OCI-LY1 (cell line): Measurements from ENCODE around the gene TTLL10.

Source experiments
- H2AFZ ChIP-seq: fragments of 200-600 bp; sonication (generic), shearing (Covaris generic); 2 replicates; pipeline ENCODE4 v1.6.0; 2014; ENCODE audit warnings: antibody characterized with exemption, mild to moderate bottlenecking, low read length
- H3F3A ChIP-seq: fragments of 200-600 bp; sonication (generic), shearing (Covaris generic); 2 replicates; pipeline ENCODE4 v1.6.0; 2014; ENCODE audit warnings: mild to moderate bottlenecking, antibody characterized with exemption, low read length, moderate library complexity; ENCODE audit not compliant: insufficient read depth
- H3K27ac ChIP-seq: fragments of 200-600 bp; sonication (generic); 2 replicates; pipeline ENCODE4 v1.5.1; 2014; ENCODE audit warnings: low read length, mixed run types, mild to moderate bottlenecking, low read depth; ENCODE audit not compliant: poor library complexity, severe bottlenecking
- H3K27me3 ChIP-seq: fragments of 200-600 bp; sonication (generic); 2 replicates; pipeline ENCODE4 v1.6.0; 2014; ENCODE audit warnings: antibody characterized with exemption, mild to moderate bottlenecking, low read length, moderate library complexity; ENCODE audit not compliant: insufficient read depth
- H3K36me3 ChIP-seq: fragments of 200-600 bp; sonication (generic); 2 replicates; pipeline ENCODE4 v1.6.1; 2014; ENCODE audit warnings: mild to moderate bottlenecking, antibody characterized with exemption, low read length, moderate library complexity, mixed read lengths; ENCODE audit not compliant: insufficient read depth
- H3K4me1 ChIP-seq: fragments of 200-600 bp; sonication (generic); 2 replicates; pipeline ENCODE4 v1.5.1; 2014; ENCODE audit warnings: mild to moderate bottlenecking, low read length, moderate library complexity; ENCODE audit not compliant: insufficient read depth, severe bottlenecking
- H3K4me2 ChIP-seq: fragments of 200-600 bp; sonication (generic), shearing (Covaris generic); 2 replicates; pipeline ENCODE4 v1.6.1; 2014; ENCODE audit warnings: low read length
- H3K4me3 ChIP-seq: fragments of 200-600 bp; sonication (generic); 2 replicates; pipeline ENCODE4 v1.5.1; 2014; ENCODE audit warnings: low read length, low read depth, mild to moderate bottlenecking, mixed read lengths; ENCODE audit not compliant: poor library complexity, severe bottlenecking
- H3K79me2 ChIP-seq: fragments of 200-600 bp; shearing (Covaris generic); 2 replicates; pipeline ENCODE4 v1.6.1; 2016; ENCODE audit warnings: mixed run types, low read length, mixed read lengths; ENCODE audit not compliant: insufficient read depth
- H3K9ac ChIP-seq: fragments of 200-600 bp; sonication (generic), shearing (Covaris generic); 2 replicates; pipeline ENCODE4 v1.6.1; 2014; ENCODE audit warnings: mild to moderate bottlenecking, low read length, mixed read lengths
- H3K9me2 ChIP-seq: fragments of 200-600 bp; sonication (generic), shearing (Covaris generic); 2 replicates; pipeline ENCODE4 v1.6.1; 2014; ENCODE audit warnings: low read depth, mild to moderate bottlenecking, low read length, mixed read lengths
- H3K9me3 ChIP-seq: fragments of 200-600 bp; shearing (Covaris generic); 2 replicates; pipeline ENCODE4 v1.6.1; 2014; ENCODE audit warnings: low read length, mixed read lengths
- H4K20me1 ChIP-seq: fragments of 200-600 bp; sonication (generic), shearing (Covaris generic); 2 replicates; pipeline ENCODE4 v1.6.0; 2016; ENCODE audit warnings: mild to moderate bottlenecking, low read length; ENCODE audit not compliant: insufficient read depth
- CTCF ChIP-seq: fragments of 200-600 bp; sonication (generic), shearing (Covaris generic); IDR thresholded peaks from 2 replicates; pipeline ENCODE4 v1.5.1; 2017; ENCODE audit warnings: mild to moderate bottlenecking, antibody characterized with exemption, low read length, moderate library complexity, mixed read lengths
- EZH2 ChIP-seq: fragments of 200-600 bp; sonication (generic), shearing (Covaris generic); IDR thresholded peaks from 2 replicates; pipeline ENCODE4 v1.8.0; 2017; ENCODE audit warnings: borderline replicate concordance, mixed run types, mild to moderate bottlenecking, antibody characterized with exemption, low read length, moderate library complexity, mixed read lengths

The TTLL10 gene

GRCh38 chr1:1223321-1223720 lies 49.6 kb downstream of the TTLL10 start:
- TF ChIP-seq CTCF = no peak
- no peak for TF ChIP-seq EZH2
- Histone ChIP-seq H3K27me3 (no peaks in the 10 kb centered on the region), H3F3A (no peaks in the 10 kb centered on the region), H3K4me1 (no peaks in the 10 kb centered on the region), H3K4me3 (no peak overlapping the region), H3K9me3 (no peaks in the 10 kb centered on the region), H3K36me3 (peaks cover 90% of the 10 kb centered on the region), H3K79me2 (no peaks in the 10 kb centered on the region), H3K4me2 (no peak overlapping the region), H3K9ac (no peak overlapping the region), H2AFZ (no peak overlapping the region), H3K9me2 (no peaks in the 10 kb centered on the region), H4K20me1 (no peaks in the 10 kb centered on the region), H3K27ac (no peak overlapping the region)

- Histone ChIP-seq H3K4me1 (peaks cover 4% of the 10 kb centered on the region), H3K4me2 (no peak overlapping the region), H3K9ac (no peak overlapping the region), H3F3A (no peaks in the 10 kb centered on the region), H3K9me2 (no peaks in the 10 kb centered on the region), H3K36me3 (peaks cover 90% of the 10 kb centered on the region), H3K9me3 (no peaks in the 10 kb centered on the region), H3K27ac (no peak overlapping the region), H2AFZ (no peak overlapping the region), H3K79me2 (no peaks in the 10 kb centered on the region), H4K20me1 (no peaks in the 10 kb centered on the region), H3K27me3 (no peaks in the 10 kb centered on the region), H3K4me3 (no peak overlapping the region)
- no peak for TF ChIP-seq EZH2
- no peak for TF ChIP-seq CTCF
Observed at GRCh38 chr1:1223891-1224290, 50.2 kb downstream of the TTLL10 start.

- Histone ChIP-seq H2AFZ (no peak overlapping the region), H3K4me2 (no peak overlapping the region), H3F3A (no peaks in the 10 kb centered on the region), H3K79me2 (peaks cover 10% of the 10 kb centered on the region; the same call in 1 of the 2 replicates), H3K9me3 (no peaks in the 10 kb centered on the region), H3K27ac (no peak overlapping the region), H3K4me3 (no peak overlapping the region), H3K4me1 (peaks cover 19% of the 10 kb centered on the region), H3K9me2 (no peaks in the 10 kb centered on the region), H3K9ac (no peak overlapping the region), H3K36me3 (peaks cover 77% of the 10 kb centered on the region), H3K27me3 (no peaks in the 10 kb centered on the region), H4K20me1 (no peaks in the 10 kb centered on the region)
- TF ChIP-seq CTCF (no peak), EZH2 (no peak)
Observed at GRCh38 chr1:1225238-1225845, 51.7 kb downstream of the TTLL10 start.
